ENCODE data around the gene SLCO1B1.
"Not testable (repeated sequence)": the region's sequence is repeated elsewhere in the genome, so short reads cannot be mapped to it uniquely, and the experiment has no call there.

The SLCO1B1 gene

DNA sequence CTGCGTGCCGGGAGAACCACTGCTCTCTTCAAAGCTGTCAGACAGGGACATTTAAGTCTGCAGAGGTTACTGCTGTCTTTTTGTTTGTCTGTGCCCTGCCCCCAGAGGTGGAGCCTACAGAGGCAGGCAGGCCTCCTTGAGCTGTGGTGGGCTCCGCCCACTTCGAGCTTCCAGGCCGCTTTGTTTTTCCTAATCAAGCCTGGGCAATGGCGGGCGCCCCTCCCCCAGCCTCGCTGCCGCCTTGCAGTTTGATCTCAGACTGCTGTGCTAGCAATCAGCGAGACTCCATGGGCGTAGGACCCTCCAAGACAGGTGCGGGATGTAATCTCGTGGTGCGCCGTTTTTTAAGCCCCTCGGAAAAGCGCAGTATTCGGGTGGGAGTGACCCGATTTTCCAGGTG lies 83.4 kb downstream of the SLCO1B1 start:
- DNase-seq; in situ Hi-C loops (cut with MboI; ENCODE audit: low pct_unique_long_range_greater_than_20kb, low sequenced_read_pairs): not testable (repeated sequence)

DNA sequence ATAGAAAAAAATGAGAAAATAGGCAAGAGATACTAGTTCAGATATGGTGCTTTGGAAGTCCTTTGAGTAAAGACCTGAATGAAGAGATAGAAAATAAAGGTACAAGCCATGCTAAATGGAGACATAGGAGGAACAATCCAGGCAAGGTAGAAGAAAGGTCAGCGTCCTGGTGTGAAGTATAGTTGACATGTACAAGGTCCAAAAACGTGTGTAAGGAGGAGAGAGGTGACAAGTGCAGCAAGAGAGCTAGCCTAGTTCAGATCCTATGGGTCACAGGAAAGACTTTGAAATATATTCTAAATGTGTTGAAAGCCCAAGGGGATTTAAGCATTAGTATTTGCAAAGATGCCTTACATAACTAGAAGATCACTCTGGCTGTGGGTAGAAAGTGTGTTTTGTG lies 88.2 kb downstream of the SLCO1B1 start:
- in situ Hi-C loops (cut with MboI; ENCODE audit: low pct_unique_long_range_greater_than_20kb, low sequenced_read_pairs) = no loop called here

DNA sequence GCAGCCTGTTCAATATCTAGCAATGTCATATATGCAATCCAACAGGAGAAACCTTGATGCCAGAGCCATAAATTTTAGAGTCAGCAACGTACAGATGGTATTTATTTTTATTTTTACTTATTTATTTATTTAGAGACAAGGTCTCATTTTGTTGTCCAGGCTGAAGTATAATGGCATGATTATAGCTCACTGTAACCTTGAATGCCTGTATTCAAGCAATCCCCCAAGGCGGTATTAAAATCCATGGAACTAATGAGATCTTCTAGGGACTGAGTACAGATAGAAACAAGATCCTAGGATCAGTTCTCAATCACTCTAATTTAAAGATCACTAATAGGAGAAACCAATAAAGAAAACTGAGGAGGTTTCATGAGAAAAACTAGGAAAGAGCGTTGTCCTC lies 89.3 kb downstream of the SLCO1B1 start:
- in situ Hi-C loops (cut with MboI; ENCODE audit: low pct_unique_long_range_greater_than_20kb, low sequenced_read_pairs) = no loop called here
- DNase-seq = no peak

More for the DNA sequence above, 88.2 kb downstream of the SLCO1B1 start:
- no peak for DNase-seq

DNA sequence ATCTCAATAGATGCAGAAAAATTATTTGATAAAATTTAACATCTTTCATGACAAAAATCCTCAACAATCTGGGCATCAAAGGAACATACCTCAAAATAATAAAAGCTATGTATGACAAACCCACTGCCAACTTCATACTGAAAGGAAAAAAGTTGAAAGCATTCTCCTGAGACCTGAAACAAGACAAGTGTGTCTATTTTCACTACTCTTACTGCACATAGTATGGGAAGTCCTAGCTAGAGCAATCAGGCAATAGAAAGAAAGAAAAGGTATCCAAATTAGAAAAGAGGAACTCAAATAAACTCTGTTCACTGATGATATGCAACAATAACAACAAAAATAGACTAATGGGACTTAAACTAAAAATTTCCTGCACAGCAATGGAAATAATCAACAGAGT lies 90.1 kb downstream of the SLCO1B1 start:
- no peak for DNase-seq
- in situ Hi-C loops (cut with MboI; ENCODE audit: low pct_unique_long_range_greater_than_20kb, low sequenced_read_pairs) = no loop called here

DNA sequence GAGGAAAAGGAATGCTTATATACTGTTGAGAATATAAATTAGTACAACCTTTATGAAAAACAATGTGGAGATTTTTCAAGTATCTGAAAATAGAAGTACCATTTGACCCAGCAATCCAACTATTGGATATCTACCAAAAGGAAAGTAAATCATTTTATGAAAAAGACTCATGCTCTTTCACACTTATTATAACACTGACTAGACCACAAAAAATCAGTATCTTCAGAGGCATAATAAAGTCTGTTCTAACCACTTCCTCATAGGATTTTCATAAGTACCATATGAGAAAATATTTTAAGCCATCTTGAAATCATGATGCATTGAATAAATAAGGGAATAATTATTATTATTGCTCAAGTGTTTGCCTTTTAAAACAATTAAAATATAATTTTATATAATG lies 90.8 kb downstream of the SLCO1B1 start:
- in situ Hi-C loops (cut with MboI; ENCODE audit: low pct_unique_long_range_greater_than_20kb, low sequenced_read_pairs) = no loop called here
- DNase-seq = no peak

DNA sequence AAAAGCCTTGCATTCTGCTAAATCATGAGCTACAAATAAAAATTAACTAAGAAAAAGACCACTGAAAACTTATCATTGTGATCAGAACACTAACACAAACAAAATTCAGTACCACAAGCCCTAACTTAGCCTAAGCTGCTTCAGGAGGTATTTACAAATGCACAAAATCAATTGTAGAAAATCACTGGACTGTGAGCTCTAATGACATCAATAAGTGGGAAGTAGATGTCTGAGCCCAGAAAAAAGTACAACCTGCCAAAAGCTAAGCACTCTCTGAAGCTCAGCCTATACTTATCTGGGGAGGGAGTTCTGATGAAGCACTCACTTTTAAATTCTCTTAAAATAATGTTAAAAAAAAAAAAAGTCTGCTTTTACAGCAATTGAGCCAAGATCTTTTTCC lies 92.9 kb downstream of the SLCO1B1 start:
- no peak for DNase-seq
- in situ Hi-C loops (cut with MboI; ENCODE audit: low pct_unique_long_range_greater_than_20kb, low sequenced_read_pairs) = no loop called here

DNA sequence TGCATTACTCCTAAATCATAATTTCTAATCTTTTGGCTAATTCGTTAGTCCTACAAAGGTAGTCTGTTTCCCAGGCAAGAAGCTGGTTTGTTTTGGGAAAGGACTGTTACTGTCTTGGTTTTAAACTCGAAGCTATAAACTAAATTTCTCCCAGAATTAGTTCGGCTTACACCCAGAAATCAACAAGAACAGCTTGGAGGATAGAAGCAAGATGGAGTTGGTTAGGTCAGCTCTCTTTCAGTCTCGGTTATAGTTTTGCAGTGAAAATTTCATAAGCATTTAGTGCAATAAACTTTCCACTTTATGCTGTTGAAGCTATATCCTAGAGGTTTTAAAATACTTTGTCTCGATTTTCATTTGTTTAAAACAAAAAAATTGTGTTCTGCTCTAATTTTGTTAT lies 103.4 kb downstream of the SLCO1B1 start:
- in situ Hi-C loops (cut with MboI; ENCODE audit: low pct_unique_long_range_greater_than_20kb, low sequenced_read_pairs) = no loop called here
- DNase-seq = no peak

DNA sequence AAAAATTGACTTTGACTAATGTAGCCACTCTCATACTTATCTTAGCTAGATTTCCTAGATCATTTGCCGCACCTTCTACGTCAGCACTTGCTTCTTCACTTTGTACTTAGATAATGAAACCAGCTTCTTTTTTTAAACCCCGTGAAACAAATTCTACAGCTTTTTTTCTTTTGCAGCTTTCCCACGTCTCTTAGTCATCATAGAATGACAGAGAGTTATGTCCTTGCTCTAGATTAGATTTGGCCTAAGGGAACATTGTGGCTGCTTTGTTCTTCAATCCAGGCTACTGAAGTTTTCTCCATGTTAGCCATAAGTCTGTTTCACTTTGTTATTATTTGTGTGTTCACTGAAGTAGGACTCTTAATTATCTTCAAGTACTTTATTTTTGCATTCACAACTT lies 108.9 kb downstream of the SLCO1B1 start:
- DNase-seq = no peak
- in situ Hi-C loops (cut with MboI; ENCODE audit: low pct_unique_long_range_greater_than_20kb, low sequenced_read_pairs) = no loop called here

DNA sequence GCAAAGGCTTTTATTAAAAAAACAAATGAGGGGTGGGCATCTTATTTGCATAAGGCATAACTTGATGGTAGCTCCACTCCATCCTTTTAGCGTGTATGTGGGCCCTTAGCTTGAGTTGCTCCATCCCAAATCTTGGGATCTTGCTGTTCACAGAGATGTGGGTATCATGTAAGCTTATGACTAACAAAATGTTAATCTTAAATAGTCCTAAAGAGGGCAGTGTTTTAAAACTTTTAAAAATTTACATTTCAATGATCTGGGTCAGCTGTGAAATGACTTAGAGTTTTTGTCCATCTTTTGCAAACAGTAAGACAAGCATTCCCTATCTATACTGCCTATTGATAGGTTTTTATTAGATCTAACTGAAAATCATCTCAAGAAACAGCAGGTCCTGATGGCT lies 117.7 kb downstream of the SLCO1B1 start:
- DNase-seq = peak; percentile 3
- in situ Hi-C loops (cut with MboI; ENCODE audit: low pct_unique_long_range_greater_than_20kb, low sequenced_read_pairs) = no loop called here

DNA sequence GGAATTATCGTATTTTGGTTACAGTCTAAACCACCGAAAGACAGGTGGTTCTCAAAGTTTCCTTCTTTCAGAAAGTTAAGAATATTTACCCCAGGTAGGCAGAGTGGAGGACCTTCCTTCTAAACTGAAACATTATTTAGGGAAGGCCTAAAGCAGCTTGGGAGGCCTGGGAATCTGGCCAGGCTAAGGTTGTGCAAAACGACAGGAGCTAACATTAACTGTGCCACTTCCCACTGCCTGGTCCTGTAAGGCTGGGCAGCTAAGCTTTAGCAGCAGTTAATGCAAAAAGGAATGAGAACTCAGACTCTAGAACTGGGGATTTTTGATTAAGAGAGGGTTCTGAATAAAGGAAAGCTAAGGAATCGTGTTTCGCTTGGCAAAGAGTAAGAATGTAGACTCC lies 121.1 kb downstream of the SLCO1B1 start:
- in situ Hi-C loops (cut with MboI; ENCODE audit: low pct_unique_long_range_greater_than_20kb, low sequenced_read_pairs) = no loop called here
- DNase-seq = no peak

DNA sequence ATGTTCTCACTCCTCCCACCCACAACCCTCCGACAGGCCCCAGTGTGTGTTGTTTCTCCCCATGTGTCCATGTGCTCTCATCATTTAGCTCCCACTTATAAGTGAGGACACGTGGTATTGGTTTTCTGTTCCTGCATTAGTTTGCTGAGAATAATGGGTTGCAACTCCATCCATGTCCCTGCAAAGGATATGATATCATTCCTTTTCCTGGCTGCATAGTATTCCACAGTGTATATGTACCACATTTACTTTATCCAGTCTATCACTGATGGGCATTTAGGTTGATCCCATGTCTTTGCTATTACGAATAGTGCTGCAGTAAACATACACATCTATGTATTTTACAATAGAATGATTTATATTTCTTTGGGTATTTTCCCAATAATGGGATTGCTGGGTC lies 126.2 kb downstream of the SLCO1B1 start:
- in situ Hi-C loops (cut with MboI; ENCODE audit: low pct_unique_long_range_greater_than_20kb, low sequenced_read_pairs) = no loop called here
- no peak for DNase-seq

DNA sequence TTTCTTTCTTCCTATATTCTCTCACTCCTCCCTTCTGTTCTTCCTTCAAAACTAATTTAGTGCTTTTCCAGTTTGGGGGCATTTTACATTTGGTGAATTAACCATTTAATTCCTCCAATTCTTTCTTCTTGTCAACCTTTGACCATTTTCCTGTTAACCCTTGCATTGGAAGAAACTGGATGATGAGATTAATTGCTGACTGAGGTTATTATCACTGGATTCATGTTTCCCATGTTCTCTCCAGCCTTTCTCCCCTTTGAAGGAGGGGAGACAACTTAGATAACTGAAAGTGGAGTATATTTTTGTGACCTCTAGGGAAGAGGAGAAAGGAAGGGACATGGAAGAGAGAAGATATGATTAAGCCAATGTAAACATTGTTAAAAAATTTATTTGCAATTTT lies 133.2 kb downstream of the SLCO1B1 start:
- no peak for DNase-seq
- in situ Hi-C loops (cut with MboI; ENCODE audit: low pct_unique_long_range_greater_than_20kb, low sequenced_read_pairs) = no loop called here

DNA sequence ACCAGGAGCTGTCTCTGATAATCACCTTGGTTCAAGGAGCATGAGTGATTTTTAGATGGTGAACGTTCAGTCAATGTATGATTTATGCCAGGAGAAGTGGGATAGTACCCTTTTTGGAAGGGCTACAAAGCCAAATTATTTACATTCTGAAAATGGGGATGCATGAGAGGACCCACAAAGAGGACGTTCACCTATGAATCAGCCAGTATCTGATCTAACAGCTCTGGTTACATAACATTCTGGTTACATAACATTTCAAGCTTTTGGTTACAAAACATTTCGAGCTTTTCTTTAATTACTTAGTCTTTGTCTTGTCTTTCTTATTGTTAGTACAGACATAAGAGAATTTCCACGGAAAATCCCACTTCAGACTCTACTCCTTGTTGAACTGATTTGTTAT lies 134.9 kb downstream of the SLCO1B1 start:
- in situ Hi-C loops (cut with MboI; ENCODE audit: low pct_unique_long_range_greater_than_20kb, low sequenced_read_pairs) = no loop called here
- DNase-seq = no peak

DNA sequence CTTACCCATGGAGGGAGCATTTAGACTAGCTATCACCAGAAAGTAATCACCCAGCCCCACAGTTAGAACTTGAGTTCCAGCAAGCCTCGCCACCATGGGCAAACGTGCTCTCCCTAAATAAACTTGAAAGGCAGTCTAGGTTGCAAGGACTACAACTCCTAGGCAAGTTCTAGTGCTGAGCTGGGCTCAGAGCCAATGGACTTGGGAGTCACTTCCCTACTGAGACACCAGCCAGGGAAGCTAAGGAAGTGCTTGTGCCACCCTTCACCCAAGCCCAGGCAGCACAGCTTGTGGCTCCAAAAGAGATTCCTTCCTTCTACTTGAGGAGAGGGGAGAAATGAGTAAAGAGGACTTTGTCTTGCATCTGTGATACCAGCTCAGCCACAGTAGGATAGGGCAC lies 145.8 kb downstream of the SLCO1B1 start:
- in situ Hi-C loops (cut with MboI; ENCODE audit: low pct_unique_long_range_greater_than_20kb, low sequenced_read_pairs) = no loop called here
- DNase-seq = no peak

Data from KBM-7 (cell line).